Activated B cell treated with CpG ODN at 0.5 μM for 24 hours (primary cell): ENCODE measurements around the gene ACAD11. TPM values are rescaled to one million over a fixed set of nuclear protein-coding genes. Genes with fewer than 3 reads are reported as not detected.
"Not testable (repeated sequence)": the region's sequence is repeated elsewhere in the genome, so short reads cannot be mapped to it uniquely, and the experiment has no call there.

Experiments
- ATAC-seq: fragments of 200-7000 bp; cut with Tn5 transposase; one replicate; pipeline ENCODE4 v1.10.0; 2021; ENCODE audit warnings: low read depth, mild to moderate bottlenecking, moderate library complexity
- CTCF ChIA-PET: fragments of 350-600 bp; sonication (Branson Sonifier 250); formaldehyde crosslinking; loops from one replicate; lab custom pipeline; 2021; ENCODE audit warnings: antibody characterized with exemption; lab: Charles Lee
- POLR2A ChIA-PET: fragments of 350-600 bp; sonication (Branson Sonifier 250); formaldehyde crosslinking; loops from one replicate; lab custom pipeline; 2021; ENCODE audit warnings: antibody characterized with exemption; lab: Charles Lee
- DNase-seq: peaks from one replicate; pipeline ENCODE4 v3.0.0; 2022
- H3K27ac Mint-ChIP-seq: one replicate; pipeline ENCODE4 v1.8.0; 2020; ENCODE audit warnings: mixed read lengths
- H3K27me3 Mint-ChIP-seq: one replicate; pipeline ENCODE4 v1.8.0; 2021; ENCODE audit warnings: mixed read lengths
- H3K36me3 Mint-ChIP-seq: one replicate; pipeline ENCODE4 v1.8.0; 2021; ENCODE audit warnings: low read depth, mixed read lengths
- H3K4me1 Mint-ChIP-seq: one replicate; pipeline ENCODE4 v1.8.0; 2021; ENCODE audit warnings: mixed read lengths
- H3K4me3 Mint-ChIP-seq: one replicate; pipeline ENCODE4 v1.8.0; 2020; ENCODE audit warnings: mild to moderate bottlenecking, mixed read lengths
- H3K9me3 Mint-ChIP-seq: one replicate; pipeline ENCODE4 v1.8.0; 2020; ENCODE audit warnings: mixed read lengths
- intact Hi-C: fragments of 100-400 bp; cut with micrococcal nuclease; formaldehyde crosslinking; loops from one replicate; pipeline ENCODE4 v1.15.1; 2024
- total RNA-seq: library from RNA; stranded (reverse); gene quantifications from 2 replicates; pipeline ENCODE4 v1.2.3, GENCODE V29; 2022
- TF ChIP-seq, protein P1 (sequence below): fragments of 200-600 bp; IDR thresholded peaks from one replicate; pipeline ENCODE4 v1.8.0; 2022; ENCODE audit warnings: antibody characterized with exemption, mild to moderate bottlenecking

ACAD11 gene
- total RNA-seq, 1 donor from 2014 or later = 24.0 TPM

- Mint-ChIP-seq H3K27me3 (no peaks in the 10 kb centered on the region), H3K4me1 (peaks cover 12% of the 10 kb centered on the region), H3K4me3 (no peak overlapping the region), H3K9me3 (no peaks in the 10 kb centered on the region), H3K27ac (no peak overlapping the region), H3K36me3 (peaks cover 36% of the 10 kb centered on the region)
- ATAC-seq (no peak), DNase-seq (no peak)
- intact Hi-C loops = no loop called here
- ChIA-PET CTCF (no interaction called here), POLR2A (no interaction called here)
- TF ChIP-seq, protein P1, sequence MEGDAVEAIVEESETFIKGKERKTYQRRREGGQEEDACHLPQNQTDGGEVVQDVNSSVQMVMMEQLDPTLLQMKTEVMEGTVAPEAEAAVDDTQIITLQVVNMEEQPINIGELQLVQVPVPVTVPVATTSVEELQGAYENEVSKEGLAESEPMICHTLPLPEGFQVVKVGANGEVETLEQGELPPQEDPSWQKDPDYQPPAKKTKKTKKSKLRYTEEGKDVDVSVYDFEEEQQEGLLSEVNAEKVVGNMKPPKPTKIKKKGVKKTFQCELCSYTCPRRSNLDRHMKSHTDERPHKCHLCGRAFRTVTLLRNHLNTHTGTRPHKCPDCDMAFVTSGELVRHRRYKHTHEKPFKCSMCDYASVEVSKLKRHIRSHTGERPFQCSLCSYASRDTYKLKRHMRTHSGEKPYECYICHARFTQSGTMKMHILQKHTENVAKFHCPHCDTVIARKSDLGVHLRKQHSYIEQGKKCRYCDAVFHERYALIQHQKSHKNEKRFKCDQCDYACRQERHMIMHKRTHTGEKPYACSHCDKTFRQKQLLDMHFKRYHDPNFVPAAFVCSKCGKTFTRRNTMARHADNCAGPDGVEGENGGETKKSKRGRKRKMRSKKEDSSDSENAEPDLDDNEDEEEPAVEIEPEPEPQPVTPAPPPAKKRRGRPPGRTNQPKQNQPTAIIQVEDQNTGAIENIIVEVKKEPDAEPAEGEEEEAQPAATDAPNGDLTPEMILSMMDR = no peak
Observed at GRCh38 chr3:132568422-132568821, 91.2 kb downstream of the ACAD11 start.

GRCh38 chr3:132564070-132564465, 95.5 kb downstream of the ACAD11 start:
- CTCF ChIA-PET = no interaction called here
- H3K9me3 Mint-ChIP-seq = peaks cover 2% of the 10 kb centered on the region

GRCh38 chr3:132563420-132564069, 96.1 kb downstream of the ACAD11 start:
- H3K4me1 Mint-ChIP-seq = peaks cover 13% of the 10 kb centered on the region
- ATAC-seq = no peak
- CTCF ChIA-PET = no interaction called here
- TF ChIP-seq, protein P1 = no peak
- no peak overlapping the region for H3K4me3 Mint-ChIP-seq
- peaks cover 23% of the 10 kb centered on the region for H3K36me3 Mint-ChIP-seq
- no peak for DNase-seq
- POLR2A ChIA-PET = no interaction called here
- peaks cover 2% of the 10 kb centered on the region for H3K9me3 Mint-ChIP-seq
- intact Hi-C loops = no loop called here
- H3K27ac Mint-ChIP-seq = no peak overlapping the region
- H3K27me3 Mint-ChIP-seq = no peaks in the 10 kb centered on the region

More at GRCh38 chr3:132564070-132564465, 95.5 kb downstream of the ACAD11 start:
- intact Hi-C loops = no loop called here
- H3K4me1 Mint-ChIP-seq = peaks cover 13% of the 10 kb centered on the region
- DNase-seq (no peak), ATAC-seq (no peak)
- no peaks in the 10 kb centered on the region for H3K27me3 Mint-ChIP-seq
- H3K27ac Mint-ChIP-seq = no peak overlapping the region
- POLR2A ChIA-PET = no interaction called here
- TF ChIP-seq, protein P1 = no peak
- H3K36me3 Mint-ChIP-seq = peaks cover 18% of the 10 kb centered on the region
- H3K4me3 Mint-ChIP-seq = no peak overlapping the region

GRCh38 chr3:132561003-132561402, 98.6 kb downstream of the ACAD11 start:
- ATAC-seq = no peak
- no peaks in the 10 kb centered on the region for H3K27me3 Mint-ChIP-seq
- DNase-seq = no peak
- TF ChIP-seq, protein P1 = no peak
- CTCF ChIA-PET = no interaction called here
- POLR2A ChIA-PET = no interaction called here
- peaks cover 13% of the 10 kb centered on the region for H3K4me1 Mint-ChIP-seq
- no peak overlapping the region for H3K4me3 Mint-ChIP-seq
- intact Hi-C loops = no loop called here
- peaks cover 32% of the 10 kb centered on the region for H3K36me3 Mint-ChIP-seq
- no peak overlapping the region for H3K27ac Mint-ChIP-seq
- peaks cover 2% of the 10 kb centered on the region for H3K9me3 Mint-ChIP-seq

- no peak for DNase-seq
- POLR2A ChIA-PET = no interaction called here
Observed at GRCh38 chr3:132556508-132557159, 103.0 kb downstream of the ACAD11 start.

DNA sequence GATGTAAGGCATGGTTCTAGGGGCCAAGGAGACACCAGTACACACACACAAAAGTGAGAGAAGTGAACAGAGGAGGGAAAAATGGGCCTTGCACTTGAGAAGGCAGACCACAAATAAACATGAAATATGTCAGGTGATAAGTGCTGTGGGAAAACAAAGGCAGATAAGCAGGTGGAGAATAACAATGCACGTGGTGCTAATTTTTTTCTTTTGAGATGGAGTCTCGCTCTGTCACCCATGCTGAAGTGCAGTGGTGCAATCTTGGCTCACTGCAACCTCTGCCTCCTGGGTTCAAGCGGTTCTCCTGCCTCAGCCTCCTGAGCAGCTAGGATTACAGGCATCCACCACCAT, 103.6 kb downstream of the ACAD11 start:
- H3K27me3 Mint-ChIP-seq, H3K4me3 Mint-ChIP-seq, DNase-seq, ATAC-seq, H3K9me3 Mint-ChIP-seq, POLR2A ChIA-PET, intact Hi-C loops, CTCF ChIA-PET, H3K4me1 Mint-ChIP-seq, H3K27ac Mint-ChIP-seq: not testable (repeated sequence)
- peaks cover 20% of the 10 kb centered on the region for H3K36me3 Mint-ChIP-seq

More at GRCh38 chr3:132556508-132557159, 103.0 kb downstream of the ACAD11 start:
- no peak for ATAC-seq
- TF ChIP-seq, protein P1 = no peak
- Mint-ChIP-seq H3K9me3 (peaks cover under 1% of the 10 kb centered on the region), H3K4me3 (no peak overlapping the region), H3K27ac (no peak overlapping the region), H3K27me3 (no peaks in the 10 kb centered on the region), H3K36me3 (peaks cover 20% of the 10 kb centered on the region), H3K4me1 (no peaks in the 10 kb centered on the region)
- intact Hi-C loops = no loop called here
- CTCF ChIA-PET = no interaction called here
